GM21529 (cell line): Measurements from ENCODE around the gene ZNF205.
A peak's percentile ranks its signal among the peaks of the same experiment; 100 is the strongest.

Experiments used
- ATAC-seq: cut with Tn5 transposase; IDR thresholded peaks from one replicate; pipeline ENCODE4 v1.9.1; 2021; ENCODE audit not compliant: unreplicated experiment

Gene ZNF205

GRCh38 chr16:3084969-3085670 is 27.3 kb upstream of the ZNF205 start:
- no peak for ATAC-seq

GRCh38 chr16:3085868-3086595 is 26.4 kb upstream of the ZNF205 start:
- ATAC-seq = no peak

GRCh38 chr16:3086596-3087242 is 25.7 kb upstream of the ZNF205 start:
- ATAC-seq = no peak

GRCh38 chr16:3087243-3088235 is 24.8 kb upstream of the ZNF205 start:
- ATAC-seq = no peak

GRCh38 chr16:3088450-3088849 is 23.9 kb upstream of the ZNF205 start:
- ATAC-seq = no peak

- no peak for ATAC-seq
Measured at GRCh38 chr16:3088925-3089716, 23.3 kb upstream of the ZNF205 start.

GRCh38 chr16:3089717-3090592 is 22.4 kb upstream of the ZNF205 start:
- no peak for ATAC-seq

- ATAC-seq = no peak
Measured at GRCh38 chr16:3091551-3091950, 20.8 kb upstream of the ZNF205 start.

- no peak for ATAC-seq
Measured at GRCh38 chr16:3092501-3092941, 19.9 kb upstream of the ZNF205 start.

GRCh38 chr16:3094289-3095027 is 17.9 kb upstream of the ZNF205 start:
- ATAC-seq = no peak

GRCh38 chr16:3095869-3096268 is 16.5 kb upstream of the ZNF205 start:
- ATAC-seq = peak; percentile 57

- no peak for ATAC-seq
Measured at GRCh38 chr16:3096362-3096761, 16.0 kb upstream of the ZNF205 start.

GRCh38 chr16:3097266-3097665 is 15.1 kb upstream of the ZNF205 start:
- no peak for ATAC-seq

- ATAC-seq = no peak
Measured at GRCh38 chr16:3098459-3099394, 13.7 kb upstream of the ZNF205 start, which contains the start of gene ZSCAN10. ZSCAN10 (minus strand) TSS chr16:3099294; CDS start chr16:3092937, 6,357 bp downstream.

GRCh38 chr16:3099395-3099731 is 13.0 kb upstream of the ZNF205 start:
- ATAC-seq = no peak

- ATAC-seq = peak; percentile 64
Measured at GRCh38 chr16:3099732-3100499, 12.5 kb upstream of the ZNF205 start.
